Activated naive CD8-positive, alpha-beta T cell treated with anti-CD3 and anti-CD28 coated beads, Interleukin-2, amount 50 U/mL, for 24 hours (primary cell): ENCODE measurements around the gene RHOC.

Experiments used
- ATAC-seq: fragments of 150-1000 bp; cut with Tn5 transposase; one replicate; pipeline ENCODE4 v1.10.0; 2021
- DNase-seq: peaks from one replicate; pipeline ENCODE4 v3.0.0; 2021
- H3K27ac Mint-ChIP-seq: one replicate; pipeline ENCODE4 v1.8.0; 2021; ENCODE audit warnings: mild to moderate bottlenecking, mixed read lengths
- H3K27me3 Mint-ChIP-seq: one replicate; pipeline ENCODE4 v1.8.0; 2021; ENCODE audit warnings: mixed read lengths
- H3K36me3 Mint-ChIP-seq: one replicate; pipeline ENCODE4 v1.8.0; 2021; ENCODE audit warnings: low read depth, mixed read lengths
- H3K4me1 Mint-ChIP-seq: one replicate; pipeline ENCODE4 v1.8.0; 2021; ENCODE audit warnings: mixed read lengths
- H3K4me3 Mint-ChIP-seq: one replicate; pipeline ENCODE4 v1.8.0; 2021; ENCODE audit warnings: mild to moderate bottlenecking, moderate library complexity, mixed read lengths
- H3K9me3 Mint-ChIP-seq: one replicate; pipeline ENCODE4 v1.8.0; 2021; ENCODE audit warnings: mixed read lengths

The RHOC gene

DNA sequence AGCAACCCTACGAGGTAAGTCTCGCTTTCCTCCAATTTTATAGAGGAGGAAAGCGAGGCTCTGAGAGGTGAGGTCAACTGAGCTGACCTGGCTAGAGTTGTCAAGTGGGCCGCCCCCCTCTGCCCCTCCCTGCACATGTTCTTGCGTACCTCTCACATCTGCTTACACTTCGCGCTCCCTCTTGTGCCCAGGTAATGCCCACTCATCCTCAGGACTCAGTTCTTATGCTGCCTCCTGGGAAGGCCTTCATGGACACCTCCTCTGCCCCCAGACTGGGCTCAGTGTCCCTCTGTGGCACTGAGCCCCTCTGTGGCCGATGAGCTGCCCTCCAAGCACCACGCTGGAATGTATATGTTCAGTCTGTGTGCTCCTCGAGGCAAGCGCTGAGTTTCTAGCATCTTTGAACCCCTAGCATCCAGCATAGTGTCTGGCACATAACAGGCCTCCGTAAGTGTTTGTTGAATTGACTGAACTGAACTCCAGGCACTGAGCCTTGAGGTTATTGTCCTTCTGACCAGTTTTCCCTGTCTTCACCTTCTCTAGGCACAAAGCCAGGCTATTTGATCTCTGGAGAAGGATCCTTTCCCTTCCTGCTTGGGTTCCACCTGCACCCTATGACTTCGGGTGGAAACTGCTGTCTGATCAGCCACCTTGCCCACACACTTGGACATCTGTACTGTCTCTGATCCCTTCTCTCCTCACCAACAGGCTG, 19.0 kb downstream of the RHOC start:
- no peak overlapping the region for H3K27ac Mint-ChIP-seq

DNA sequence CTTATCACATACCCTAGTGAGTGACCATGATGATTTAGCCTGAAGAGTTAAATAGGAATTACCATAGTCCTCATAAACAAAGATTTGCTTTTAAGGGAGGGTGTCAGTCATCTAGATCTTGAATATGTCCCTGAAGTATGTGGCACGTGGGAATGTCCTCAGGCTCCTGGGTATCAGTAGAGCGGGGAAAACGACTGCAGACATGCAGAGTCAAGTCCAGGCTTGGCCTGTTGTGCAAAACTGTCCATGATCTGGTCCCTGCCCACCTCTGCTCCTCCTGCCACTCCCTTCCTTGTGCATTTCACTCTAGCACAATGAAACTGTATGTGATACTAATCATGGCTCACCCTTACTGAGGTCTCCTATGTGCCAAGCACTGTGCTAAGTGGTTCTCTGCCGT, 19.6 kb downstream of the RHOC start:
- Mint-ChIP-seq H3K27ac (no peak overlapping the region), H3K36me3 (peaks cover 17% of the 10 kb centered on the region), H3K4me3 (no peak overlapping the region), H3K27me3 (no peaks in the 10 kb centered on the region), H3K4me1 (peaks cover 5% of the 10 kb centered on the region), H3K9me3 (no peaks in the 10 kb centered on the region)
- DNase-seq (no peak), ATAC-seq (no peak)

More for the DNA sequence above, 19.0 kb downstream of the RHOC start:
- peaks cover 5% of the 10 kb centered on the region for H3K4me1 Mint-ChIP-seq
- peaks cover 17% of the 10 kb centered on the region for H3K36me3 Mint-ChIP-seq
- no peaks in the 10 kb centered on the region for H3K9me3 Mint-ChIP-seq
- H3K27me3 Mint-ChIP-seq, result no peaks in the 10 kb centered on the region
- ATAC-seq (no peak), DNase-seq (no peak)
- no peak overlapping the region for H3K4me3 Mint-ChIP-seq

- DNase-seq (no peak), ATAC-seq (no peak)
- H3K9me3 Mint-ChIP-seq, result no peaks in the 10 kb centered on the region
- no peaks in the 10 kb centered on the region for H3K27me3 Mint-ChIP-seq
- H3K36me3 Mint-ChIP-seq, result peaks cover 13% of the 10 kb centered on the region
- H3K4me1 Mint-ChIP-seq, result peaks cover 5% of the 10 kb centered on the region
- no peak overlapping the region for H3K4me3 Mint-ChIP-seq
- H3K27ac Mint-ChIP-seq, result no peak overlapping the region
These were observed 20.1 kb downstream of the RHOC start for GRCh38 chr1:112686835-112687234.

- ATAC-seq (no peak), DNase-seq (no peak)
- no peaks in the 10 kb centered on the region for H3K9me3 Mint-ChIP-seq
- peaks cover 9% of the 10 kb centered on the region for H3K36me3 Mint-ChIP-seq
- no peak overlapping the region for H3K27ac Mint-ChIP-seq
- H3K4me3 Mint-ChIP-seq, result no peak overlapping the region
- no peaks in the 10 kb centered on the region for H3K27me3 Mint-ChIP-seq
- peaks cover 5% of the 10 kb centered on the region for H3K4me1 Mint-ChIP-seq
These were observed 20.5 kb downstream of the RHOC start for GRCh38 chr1:112686417-112686816.

- Mint-ChIP-seq H3K27me3 (no peaks in the 10 kb centered on the region), H3K4me1 (peaks cover 5% of the 10 kb centered on the region), H3K27ac (no peak overlapping the region), H3K9me3 (no peaks in the 10 kb centered on the region), H3K36me3 (peaks cover 9% of the 10 kb centered on the region), H3K4me3 (no peak overlapping the region)
- no peak for ATAC-seq
- DNase-seq, result no peak
These were observed 21.0 kb downstream of the RHOC start for GRCh38 chr1:112685913-112686312.

DNA sequence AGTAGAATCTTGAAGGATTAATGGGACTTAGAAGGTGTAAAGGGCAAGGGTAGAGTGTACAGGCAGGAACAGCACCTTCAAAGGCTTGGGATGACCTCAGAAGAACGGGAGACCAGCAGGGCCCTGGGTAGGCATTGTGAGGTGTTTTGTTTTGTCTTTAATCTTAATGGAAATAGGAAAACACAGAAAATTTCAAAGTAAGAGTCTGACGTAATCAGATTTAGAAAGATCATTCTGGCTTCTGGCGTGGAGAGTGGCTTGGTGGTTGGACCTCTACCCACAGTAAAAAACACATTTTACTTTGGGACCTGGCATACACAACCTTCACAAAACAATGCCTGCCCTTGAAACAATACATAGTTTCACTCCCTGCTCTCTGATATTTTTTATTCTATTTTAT, 28.3 kb downstream of the RHOC start:
- peaks cover 39% of the 10 kb centered on the region for H3K4me1 Mint-ChIP-seq
- ATAC-seq (no peak), DNase-seq (no peak)
- no peak overlapping the region for H3K27ac Mint-ChIP-seq
- H3K9me3 Mint-ChIP-seq, result no peaks in the 10 kb centered on the region
- H3K27me3 Mint-ChIP-seq, result no peaks in the 10 kb centered on the region
- no peak overlapping the region for H3K4me3 Mint-ChIP-seq
- H3K36me3 Mint-ChIP-seq, result peaks cover 10% of the 10 kb centered on the region

DNA sequence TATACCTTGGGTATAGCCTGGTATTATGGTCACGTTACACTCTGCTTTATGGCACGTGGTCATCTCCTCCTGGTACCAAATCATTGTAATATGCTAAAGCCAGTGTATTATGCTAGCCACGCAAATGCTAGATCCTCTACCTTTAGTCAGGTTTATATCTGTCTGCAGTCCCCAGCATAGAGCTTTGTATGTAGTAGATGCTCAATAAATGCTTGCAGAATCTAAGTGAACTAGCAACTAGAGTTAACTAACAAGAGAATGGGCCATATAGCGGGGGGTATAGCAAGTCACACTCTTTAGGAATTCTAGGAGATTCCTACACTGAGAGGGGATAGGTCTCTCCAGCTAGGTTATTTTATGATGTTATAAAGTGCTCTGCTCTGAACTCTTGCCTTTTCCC, 29.4 kb downstream of the RHOC start:
- H3K9me3 Mint-ChIP-seq, result no peaks in the 10 kb centered on the region
- peaks cover 14% of the 10 kb centered on the region for H3K36me3 Mint-ChIP-seq
- DNase-seq (no peak), ATAC-seq (no peak)
- H3K4me3 Mint-ChIP-seq, result no peak overlapping the region
- no peak overlapping the region for H3K27ac Mint-ChIP-seq
- H3K4me1 Mint-ChIP-seq, result peaks cover 42% of the 10 kb centered on the region
- H3K27me3 Mint-ChIP-seq, result no peaks in the 10 kb centered on the region

- H3K4me1 Mint-ChIP-seq, result peaks cover 42% of the 10 kb centered on the region
- H3K27me3 Mint-ChIP-seq, result no peaks in the 10 kb centered on the region
- no peak overlapping the region for H3K27ac Mint-ChIP-seq
These were observed 30.4 kb downstream of the RHOC start for GRCh38 chr1:112676543-112676942.

GRCh38 chr1:112675728-112676381, 31.1 kb downstream of the RHOC start:
- DNase-seq (no peak), ATAC-seq (no peak)
- no peaks in the 10 kb centered on the region for H3K27me3 Mint-ChIP-seq
- H3K9me3 Mint-ChIP-seq, result no peaks in the 10 kb centered on the region
- peaks cover 29% of the 10 kb centered on the region for H3K36me3 Mint-ChIP-seq
- peak overlapping the region; percentile 75 for H3K4me3 Mint-ChIP-seq
- H3K27ac Mint-ChIP-seq, result peak overlapping the region; percentile 50
- H3K4me1 Mint-ChIP-seq, result peaks cover 42% of the 10 kb centered on the region

More at GRCh38 chr1:112676543-112676942, 30.4 kb downstream of the RHOC start:
- Mint-ChIP-seq H3K9me3 (no peaks in the 10 kb centered on the region), H3K4me3 (peak overlapping the region; percentile 2), H3K36me3 (peaks cover 23% of the 10 kb centered on the region)
- ATAC-seq (no peak), DNase-seq (no peak)

GRCh38 chr1:112674986-112675727, 31.8 kb downstream of the RHOC start:
- Mint-ChIP-seq H3K9me3 (no peaks in the 10 kb centered on the region), H3K4me3 (peak overlapping the region; percentile 89), H3K27ac (peak overlapping the region; percentile 95), H3K4me1 (peaks cover 42% of the 10 kb centered on the region), H3K27me3 (no peaks in the 10 kb centered on the region), H3K36me3 (peaks cover 36% of the 10 kb centered on the region)
- ATAC-seq (peak; percentile 55), DNase-seq (peak; percentile 56)

- Mint-ChIP-seq H3K9me3 (no peaks in the 10 kb centered on the region), H3K4me3 (peak within 1 kb of the TSS; percentile 89), H3K27ac (peak within 1 kb of the TSS; percentile 95), H3K4me1 (peaks cover 42% of the 10 kb centered on the region), H3K36me3 (peaks cover 38% of the 10 kb centered on the region), H3K27me3 (no peaks in the 10 kb centered on the region)
- ATAC-seq (peak; percentile 77), DNase-seq (peak; percentile 68)
These were observed 32.4 kb downstream of the RHOC start, which contains the start of gene MOV10 for GRCh38 chr1:112674440-112674985. MOV10 (plus strand) TSS chr1:112674659; CDS start chr1:112674913, 254 bp downstream.

DNA sequence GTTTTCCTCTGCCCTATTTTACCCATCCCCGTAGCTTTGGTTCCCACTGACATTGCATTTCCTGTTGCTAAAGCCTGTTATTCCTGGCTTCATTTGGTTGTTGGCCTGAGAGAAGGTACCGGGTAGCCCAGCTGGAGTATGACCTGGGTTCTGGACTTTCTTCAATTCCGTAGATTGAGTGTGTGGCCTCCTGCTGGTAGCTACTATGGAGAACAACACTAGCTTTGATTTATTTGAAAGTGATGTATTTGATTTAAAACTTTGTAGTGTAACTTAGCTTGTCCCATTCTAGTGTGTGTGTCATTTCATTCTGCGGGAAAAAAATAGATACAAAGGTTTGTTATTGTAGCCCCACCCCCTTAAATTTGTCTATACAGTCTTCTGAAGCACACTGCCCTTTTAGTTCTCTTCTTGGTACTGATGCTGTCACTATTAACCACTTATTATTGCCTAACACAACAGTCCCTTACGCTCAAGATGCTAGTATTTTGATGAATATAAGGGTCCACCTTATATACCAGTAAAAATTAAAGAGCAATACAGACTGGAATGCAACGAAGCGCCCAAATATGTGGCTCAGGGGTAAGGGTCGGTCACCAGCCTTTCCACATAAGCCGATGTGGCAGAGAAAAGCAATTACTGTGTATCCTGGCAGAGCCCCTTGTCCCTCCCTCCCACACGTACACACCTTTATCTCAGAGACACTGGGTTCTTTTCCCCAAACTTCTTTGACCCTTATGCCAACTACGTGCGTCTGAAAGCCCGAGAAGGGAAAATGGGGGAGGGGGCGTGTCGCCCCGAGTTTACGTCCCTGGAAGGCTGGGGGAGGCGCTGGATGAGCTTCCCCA, 33.1 kb downstream of the RHOC start:
- no peaks in the 10 kb centered on the region for H3K27me3 Mint-ChIP-seq
- DNase-seq, result no peak

DNA sequence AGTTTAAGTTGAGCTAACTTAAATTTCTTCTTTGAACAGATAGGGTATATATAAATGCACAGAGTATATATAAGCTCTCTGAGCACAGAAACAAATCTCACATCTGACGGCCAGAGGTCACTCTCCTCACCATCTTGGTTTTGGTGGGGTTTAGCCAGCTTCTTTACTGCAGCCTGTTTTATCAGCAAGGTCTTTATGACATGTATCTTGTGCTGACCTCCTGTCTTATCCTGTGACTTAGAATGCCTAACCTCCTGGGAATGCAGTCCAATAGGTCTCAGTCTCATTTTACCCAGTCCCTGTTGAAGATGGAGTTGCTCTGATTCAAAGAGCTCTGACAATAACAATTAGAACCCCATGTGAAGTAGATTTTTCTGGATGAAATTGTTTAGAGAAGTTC, 34.1 kb downstream of the RHOC start:
- DNase-seq, result no peak
- ATAC-seq, result no peak
- Mint-ChIP-seq H3K36me3 (peaks cover 50% of the 10 kb centered on the region), H3K4me1 (peaks cover 43% of the 10 kb centered on the region), H3K27ac (peak overlapping the region; percentile 15), H3K9me3 (no peaks in the 10 kb centered on the region), H3K4me3 (no peak overlapping the region), H3K27me3 (no peaks in the 10 kb centered on the region)

More for the DNA sequence above, 33.1 kb downstream of the RHOC start:
- H3K4me3 Mint-ChIP-seq, result peak overlapping the region; percentile 89
- no peaks in the 10 kb centered on the region for H3K9me3 Mint-ChIP-seq
- H3K36me3 Mint-ChIP-seq, result peaks cover 45% of the 10 kb centered on the region
- ATAC-seq, result peak; percentile 12
- peaks cover 43% of the 10 kb centered on the region for H3K4me1 Mint-ChIP-seq
- peak overlapping the region; percentile 95 for H3K27ac Mint-ChIP-seq

DNA sequence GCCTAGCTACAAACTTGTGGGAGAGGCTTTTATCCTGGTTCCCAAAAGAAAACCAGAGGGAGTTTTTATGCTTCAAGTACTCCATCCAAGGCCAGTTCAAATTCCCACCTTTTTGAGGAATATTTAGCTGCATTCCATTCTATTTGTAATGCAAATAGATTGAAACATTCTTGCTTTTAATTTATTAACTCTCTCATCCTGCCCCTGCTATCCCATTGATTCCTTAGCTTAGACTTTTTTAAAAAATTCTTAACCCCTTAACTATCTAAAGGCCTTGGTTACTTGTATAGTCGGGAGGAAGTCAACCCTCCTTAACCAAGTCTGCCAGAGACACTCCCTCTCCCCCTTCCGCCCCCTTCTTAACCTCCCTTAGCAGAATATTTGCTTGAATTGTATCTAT, 34.9 kb downstream of the RHOC start:
- peaks cover 59% of the 10 kb centered on the region for H3K36me3 Mint-ChIP-seq
- ATAC-seq (no peak), DNase-seq (no peak)
- H3K4me1 Mint-ChIP-seq, result peaks cover 42% of the 10 kb centered on the region
- H3K27me3 Mint-ChIP-seq, result no peaks in the 10 kb centered on the region
- no peaks in the 10 kb centered on the region for H3K9me3 Mint-ChIP-seq
- H3K4me3 Mint-ChIP-seq, result no peak overlapping the region
- no peak overlapping the region for H3K27ac Mint-ChIP-seq
